HCT116 (cell line): ENCODE data around the gene RTKN2. TPM values are rescaled to one million over a fixed set of nuclear protein-coding genes. Genes with fewer than 3 reads are reported as not detected.

Experiments
- ATAC-seq: fragments of 200-7000 bp; cut with Tn5 transposase; 2 replicates; pipeline ENCODE4 v1.9.1; 2020; ENCODE audit warnings: mild to moderate bottlenecking, moderate library complexity
- BruUV-seq: library from RNA; stranded (reverse); fragments of 400-500 nt; replicated peaks from 2 replicates; lab custom pipeline; 2021; lab: Mats Ljungman, UMichigan
- CTCF ChIA-PET: fragments of 300-600 bp; sonication (Branson Sonifier 250); formaldehyde crosslinking; loops from one replicate; lab custom pipeline; 2021; ENCODE audit warnings: antibody characterized with exemption; lab: Charles Lee
- POLR2A ChIA-PET: fragments of 300-600, 350-600 bp; sonication (Branson Sonifier 250); formaldehyde crosslinking; loops from one replicate; lab custom pipeline; 2021; ENCODE audit warnings: antibody characterized with exemption; lab: Charles Lee
- RAD21 ChIA-PET, 2 experiments: fragments of 300-600 bp; sonication (Branson Sonifier 250); formaldehyde crosslinking; loops; one replicate each; lab custom pipeline; 2023; ENCODE audit warnings: low total read pairs in 2 of 2; ENCODE audit not compliant: uncharacterized antibody in 2 of 2, unreplicated experiment in 2 of 2, low non-redundant PET in 1 of 2; lab: Charles Lee
- DNase-seq: peaks from one replicate; pipeline ENCODE4 v3.0.0-alpha.2; 2010; ENCODE audit warnings: low read depth, low spot score
- H2AFZ ChIP-seq: fragments of 200-600 bp; shearing (Covaris generic), sonication (generic); 2 replicates; pipeline ENCODE4 v1.6.1; 2017; ENCODE audit warnings: low read depth, mixed run types, mixed read lengths, antibody characterized with exemption, low read length; ENCODE audit not compliant: poor library complexity, severe bottlenecking
- H3K27ac ChIP-seq: 2 replicates; pipeline ENCODE4 v1.5.1; 2012; ENCODE audit warnings: low read depth, low read length
- H3K27me3 ChIP-seq: fragments of 200-600 bp; sonication (generic); 2 replicates; pipeline ENCODE4 v1.6.1; 2016; ENCODE audit warnings: mixed run types, low read length, mixed read lengths; ENCODE audit not compliant: insufficient read depth
- H3K36me3 ChIP-seq, 2 experiments: fragments of 200-500 bp in 1 of 2; fragments of 200-600 bp in 1 of 2; sonication (Bioruptor generic) in 1 of 2; sonication (generic) in 1 of 2; 2 replicates each; pipeline versions ENCODE4 v1.5.1 to v1.6.1; 2014 to 2016; ENCODE audit warnings: low read length in 2 of 2, inconsistent platforms in 1 of 2, mixed read lengths in 1 of 2, mixed run types in 1 of 2; ENCODE audit not compliant: insufficient read depth in 2 of 2, control insufficient read depth in 1 of 2
- H3K4me1 ChIP-seq, 2 experiments: fragments of 200-600 bp in 1 of 2; sonication (generic) in 1 of 2; 2 replicates each; pipeline versions ENCODE4 v1.5.1 to v1.6.1; 2012 to 2017; ENCODE audit warnings: low read length in 2 of 2, inconsistent platforms in 1 of 2, mild to moderate bottlenecking in 1 of 2, mixed read lengths in 1 of 2, mixed run types in 1 of 2, moderate library complexity in 1 of 2; ENCODE audit not compliant: insufficient read depth in 2 of 2, control insufficient read depth in 1 of 2
- H3K4me2 ChIP-seq: fragments of 200-600 bp; sonication (generic); 2 replicates; pipeline ENCODE4 v1.6.1; 2017; ENCODE audit warnings: mixed run types, low read length, mixed read lengths
- H3K4me3 ChIP-seq, 2 experiments: fragments of 200-600 bp in 1 of 2; sonication (generic) in 1 of 2; replicated peaks in 1 of 2; 2 replicates each; pipeline ENCODE4 v1.5.1; 2011 to 2016; ENCODE audit warnings: low read length in 2 of 2, control low read depth in 1 of 2, low read depth in 1 of 2, mild to moderate bottlenecking in 1 of 2, mixed read lengths in 1 of 2, mixed run types in 1 of 2
- H3K79me2 ChIP-seq: fragments of 200-600 bp; sonication (generic); 2 replicates; pipeline ENCODE4 v1.6.1; 2017; ENCODE audit warnings: mild to moderate bottlenecking, mixed run types, low read length, moderate library complexity, mixed read lengths; ENCODE audit not compliant: insufficient read depth
- H3K9ac ChIP-seq: fragments of 200-600 bp; sonication (generic); 2 replicates; pipeline ENCODE4 v1.6.1; 2016; ENCODE audit warnings: low read length, mixed read lengths
- H3K9me2 ChIP-seq: fragments of 200-600 bp; sonication (generic), shearing (Covaris generic); 2 replicates; pipeline ENCODE4 v1.6.1; 2017; ENCODE audit warnings: mixed run types, mild to moderate bottlenecking, moderate library complexity; ENCODE audit not compliant: insufficient read depth
- H3K9me3 ChIP-seq, 2 experiments: fragments of 200-500 bp in 1 of 2; fragments of 200-600 bp in 1 of 2; sonication (Bioruptor generic) in 1 of 2; sonication (generic) in 1 of 2; 2 replicates each; pipeline ENCODE4 v1.6.1; 2014 to 2017; ENCODE audit warnings: low read length in 2 of 2, mixed read lengths in 2 of 2, inconsistent platforms in 1 of 2, low read depth in 1 of 2, mild to moderate bottlenecking in 1 of 2, mixed run types in 1 of 2, moderate library complexity in 1 of 2; ENCODE audit not compliant: control insufficient read depth in 1 of 2, insufficient read depth in 1 of 2
- H4K20me1 ChIP-seq: fragments of 200-600 bp; sonication (generic), shearing (Covaris generic); 2 replicates; pipeline ENCODE4 v1.6.1; 2017; ENCODE audit warnings: mixed run types, mild to moderate bottlenecking, moderate library complexity; ENCODE audit not compliant: insufficient read depth
- CBX3 ChIP-seq: IDR thresholded peaks from 2 replicates; pipeline ENCODE4 v1.6.1; 2012; ENCODE audit warnings: low read depth
- CEBPB ChIP-seq: IDR thresholded peaks from 2 replicates; pipeline ENCODE4 v1.6.1; 2012; ENCODE audit warnings: low read depth
- CTCF ChIP-seq, 3 experiments: fragments of 200-600 bp in 1 of 3; sonication (generic) in 1 of 3; IDR thresholded peaks in 2 of 3; conservative IDR thresholded peaks in 1 of 3; 2 replicates each; pipeline ENCODE4 v1.5.1; 2012 to 2017; ENCODE audit warnings: low read depth in 2 of 3, low read length in 2 of 3, antibody characterized with exemption in 1 of 3, borderline replicate concordance in 1 of 3, control low read depth in 1 of 3, mild to moderate bottlenecking in 1 of 3, mixed read lengths in 1 of 3, mixed run types in 1 of 3, moderate library complexity in 1 of 3; ENCODE audit not compliant: insufficient read depth in 1 of 3
- EGR1 ChIP-seq: IDR thresholded peaks from 2 replicates; pipeline ENCODE4 v1.6.1; 2012; ENCODE audit warnings: low read depth
- ELF1 ChIP-seq: IDR thresholded peaks from 2 replicates; pipeline ENCODE4 v1.6.1; 2012; ENCODE audit warnings: low read depth, borderline replicate concordance
- EZH2 ChIP-seq: fragments of 200-600 bp; sonication (generic); IDR thresholded peaks from 2 replicates; pipeline ENCODE4 v1.6.1; 2017; ENCODE audit warnings: antibody characterized with exemption, mixed run types
- EZH2phosphoT487 ChIP-seq: fragments of 200-600 bp; IDR thresholded peaks from 2 replicates; pipeline ENCODE4 v1.6.1; 2018; ENCODE audit warnings: antibody characterized with exemption, borderline replicate concordance
- FOSL1 ChIP-seq: IDR thresholded peaks from 2 replicates; pipeline ENCODE4 v1.6.1; 2012; ENCODE audit warnings: low read depth
- JUND ChIP-seq: IDR thresholded peaks from 2 replicates; pipeline ENCODE4 v1.6.1; 2012
- MAX ChIP-seq: IDR thresholded peaks from 2 replicates; pipeline ENCODE4 v1.6.1; 2012
- POLR2AphosphoS5 ChIP-seq: IDR thresholded peaks from 2 replicates; pipeline ENCODE4 v1.6.1; 2011; ENCODE audit warnings: mild to moderate bottlenecking, low read depth, low read length, moderate library complexity
- RAD21 ChIP-seq: IDR thresholded peaks from 2 replicates; pipeline ENCODE4 v1.6.1; 2012; ENCODE audit warnings: low read depth, mild to moderate bottlenecking
- SIN3A ChIP-seq: IDR thresholded peaks from 2 replicates; pipeline ENCODE4 v1.6.1; 2012; ENCODE audit warnings: low read depth
- SP1 ChIP-seq: IDR thresholded peaks from 2 replicates; pipeline ENCODE4 v1.6.1; 2012; ENCODE audit warnings: low read depth
- TCF7L2 ChIP-seq: IDR thresholded peaks from 2 replicates; pipeline ENCODE4 v1.7.0; 2011; ENCODE audit warnings: borderline replicate concordance, inconsistent platforms; ENCODE audit not compliant: insufficient read depth, insufficient read length; ENCODE audit errors: extremely low read depth
- YY1 ChIP-seq: IDR thresholded peaks from 2 replicates; pipeline ENCODE4 v1.6.1; 2011; ENCODE audit warnings: low read length, low read depth, moderate library complexity, mild to moderate bottlenecking; ENCODE audit not compliant: insufficient replicate concordance; ENCODE audit errors: extremely low read depth
- ZFX ChIP-seq: fragments of 450-650 bp; IDR thresholded peaks from 2 replicates; pipeline ENCODE4 v1.6.1; 2017
- ZNF274 ChIP-seq: fragments of 200-500 bp; sonication (Bioruptor generic); IDR thresholded peaks from 2 replicates; pipeline ENCODE4 v1.6.1; 2014; ENCODE audit warnings: mild to moderate bottlenecking, low read depth, low read length, inconsistent platforms
- intact Hi-C: fragments of 100-400 bp; cut with micrococcal nuclease; formaldehyde crosslinking; loops from 2 replicates; pipeline ENCODE4 v1.10.0; 2022
- total RNA-seq: library from RNA; stranded (reverse); gene quantifications from one replicate; pipeline ENCODE4 v1.2.1, GENCODE V29; 2021; ENCODE audit not compliant: unreplicated experiment
- TF ChIP-seq, protein P1 (sequence below): IDR thresholded peaks from 2 replicates; pipeline ENCODE4 v1.6.1; 2011; ENCODE audit warnings: mild to moderate bottlenecking, low read length, moderate library complexity; ENCODE audit not compliant: insufficient replicate concordance; ENCODE audit errors: extremely low read depth

Gene RTKN2
- total RNA-seq, 1 experiment from 2014 or later: 7.9 TPM

- Histone ChIP-seq H3K4me2 (peak overlapping the region; percentile 56), H2AFZ (no peak overlapping the region), H4K20me1 (no peaks in the 10 kb centered on the region), H3K9me2 (no peaks in the 10 kb centered on the region), H3K36me3 (no peaks in the 10 kb centered on the region), H3K4me3 (no peak overlapping the region), H3K79me2 (no peaks in the 10 kb centered on the region), H3K27me3 (no peaks in the 10 kb centered on the region), H3K4me1 (peaks cover 6 to 10% of the 10 kb centered on the region in 2 experiments), H3K27ac (no peak overlapping the region), H3K9ac (no peak overlapping the region), H3K9me3 (no peaks in the 10 kb centered on the region)
- ChIA-PET CTCF (interaction anchor here (0.9 to 3.8 kb wide), 3 partner anchors 12 to 346 kb away, joined by 3 to 78 read pairs (median 16); no protein-coding TSS in a partner anchor), POLR2A (no interaction called here), RAD21 (interaction anchor here in 1 of 2 experiments (0.8 kb wide), 1 partner anchor 205 kb away, joined by 3 read pairs; no protein-coding TSS in a partner anchor)
- intact Hi-C loops: loop anchor here (10.0 kb wide), 3 partner anchors 409 to 1429 kb away; no protein-coding TSS in a partner anchor
- no TSS peak for BruUV-seq
- DNase-seq: no peak
- no peak for ATAC-seq
- no peak for TF ChIP-seq RAD21
- TF ChIP-seq CTCF (IDR thresholded peaks at IDR 0.05 in 2 of 3, conservative IDR thresholded peaks at IDR 0.05 in 1 of 3; ENCODE audit: borderline replicate concordance in 1 of 3, insufficient read depth in 1 of 3, low read depth in 2 of 3, low read length in 2 of 3): no peak
- TF ChIP-seq, protein P1, sequence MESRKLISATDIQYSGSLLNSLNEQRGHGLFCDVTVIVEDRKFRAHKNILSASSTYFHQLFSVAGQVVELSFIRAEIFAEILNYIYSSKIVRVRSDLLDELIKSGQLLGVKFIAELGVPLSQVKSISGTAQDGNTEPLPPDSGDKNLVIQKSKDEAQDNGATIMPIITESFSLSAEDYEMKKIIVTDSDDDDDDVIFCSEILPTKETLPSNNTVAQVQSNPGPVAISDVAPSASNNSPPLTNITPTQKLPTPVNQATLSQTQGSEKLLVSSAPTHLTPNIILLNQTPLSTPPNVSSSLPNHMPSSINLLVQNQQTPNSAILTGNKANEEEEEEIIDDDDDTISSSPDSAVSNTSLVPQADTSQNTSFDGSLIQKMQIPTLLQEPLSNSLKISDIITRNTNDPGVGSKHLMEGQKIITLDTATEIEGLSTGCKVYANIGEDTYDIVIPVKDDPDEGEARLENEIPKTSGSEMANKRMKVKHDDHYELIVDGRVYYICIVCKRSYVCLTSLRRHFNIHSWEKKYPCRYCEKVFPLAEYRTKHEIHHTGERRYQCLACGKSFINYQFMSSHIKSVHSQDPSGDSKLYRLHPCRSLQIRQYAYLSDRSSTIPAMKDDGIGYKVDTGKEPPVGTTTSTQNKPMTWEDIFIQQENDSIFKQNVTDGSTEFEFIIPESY: no peak
- TF ChIP-seq JUND: no peak
- no peak for TF ChIP-seq ZFX
- TF ChIP-seq EZH2: no peak
- no peak for TF ChIP-seq CBX3
- no peak for TF ChIP-seq TCF7L2
- no peak for TF ChIP-seq MAX
- TF ChIP-seq SP1: no peak
- TF ChIP-seq CEBPB: no peak
- no peak for TF ChIP-seq ZNF274
- no peak for TF ChIP-seq EZH2phosphoT487
- TF ChIP-seq YY1: no peak
- no peak for TF ChIP-seq POLR2AphosphoS5
- no peak for TF ChIP-seq SIN3A
- no peak for TF ChIP-seq ELF1
- no peak for TF ChIP-seq EGR1
- TF ChIP-seq FOSL1: no peak
Observed at GRCh38 chr10:62243647-62243997, 25.0 kb downstream of the RTKN2 start.
